Measurements from ENCODE around the gene VTI1A. TPM values are rescaled to one million over a fixed set of nuclear protein-coding genes. Genes with fewer than 3 reads are reported as not detected.

VTI1A gene
- total RNA-seq, 1 experiment from 2014 or later, result 28.6 TPM

- H3K36me3 Mint-ChIP-seq (ENCODE audit: insufficient read depth, unreplicated experiment), result no peaks in the 10 kb centered on the region
- H3K4me1 Mint-ChIP-seq (ENCODE audit: low read depth, unreplicated experiment), result peaks cover 10% of the 10 kb centered on the region
- no TSS peak for BruUV-seq (replicated peaks)
- intact Hi-C loops (cut with micrococcal nuclease; ENCODE audit: unreplicated experiment), result no loop called here
- H3K27me3 Mint-ChIP-seq (ENCODE audit: unreplicated experiment), result no peaks in the 10 kb centered on the region
- no peak overlapping the region for H3K27ac Mint-ChIP-seq (ENCODE audit: unreplicated experiment)
- H3K4me3 Mint-ChIP-seq (ENCODE audit: low read depth, unreplicated experiment), result no peak overlapping the region
- no peaks in the 10 kb centered on the region for H3K9me3 Mint-ChIP-seq (ENCODE audit: low read depth, unreplicated experiment)
- no peak for DNase-seq
- CTCF ChIA-PET, result no interaction called here
- no peak for TF ChIP-seq CTCF (IDR thresholded peaks at IDR 0.05; ENCODE audit: unreplicated experiment)
Observed at GRCh38 chr10:112639298-112639697, 192.3 kb downstream of the VTI1A start.

GRCh38 chr10:112640638-112641037 lies 193.6 kb downstream of the VTI1A start:
- no peak overlapping the region for H3K4me3 Mint-ChIP-seq (ENCODE audit: low read depth, unreplicated experiment)
- H3K27me3 Mint-ChIP-seq (ENCODE audit: unreplicated experiment), result no peaks in the 10 kb centered on the region
- intact Hi-C loops (cut with micrococcal nuclease; ENCODE audit: unreplicated experiment), result no loop called here
- no peak overlapping the region for H3K27ac Mint-ChIP-seq (ENCODE audit: unreplicated experiment)
- CTCF ChIA-PET, result no interaction called here
- H3K9me3 Mint-ChIP-seq (ENCODE audit: low read depth, unreplicated experiment), result no peaks in the 10 kb centered on the region
- TF ChIP-seq CTCF (IDR thresholded peaks at IDR 0.05; ENCODE audit: unreplicated experiment), result no peak
- H3K36me3 Mint-ChIP-seq (ENCODE audit: insufficient read depth, unreplicated experiment), result no peaks in the 10 kb centered on the region
- no peaks in the 10 kb centered on the region for H3K4me1 Mint-ChIP-seq (ENCODE audit: low read depth, unreplicated experiment)
- BruUV-seq (replicated peaks), result no TSS peak
- no peak for DNase-seq

- Mint-ChIP-seq H3K4me3 (ENCODE audit: low read depth, unreplicated experiment) (no peak overlapping the region), H3K27me3 (ENCODE audit: unreplicated experiment) (no peaks in the 10 kb centered on the region), H3K9me3 (ENCODE audit: low read depth, unreplicated experiment) (no peaks in the 10 kb centered on the region), H3K36me3 (ENCODE audit: insufficient read depth, unreplicated experiment) (no peaks in the 10 kb centered on the region), H3K4me1 (ENCODE audit: low read depth, unreplicated experiment) (no peaks in the 10 kb centered on the region), H3K27ac (ENCODE audit: unreplicated experiment) (no peak overlapping the region)
- no peak for TF ChIP-seq CTCF (IDR thresholded peaks at IDR 0.05; ENCODE audit: unreplicated experiment)
- no TSS peak for BruUV-seq (replicated peaks)
- intact Hi-C loops (cut with micrococcal nuclease; ENCODE audit: unreplicated experiment), result no loop called here
- no peak for DNase-seq
- CTCF ChIA-PET, result interaction anchor here (0.7 kb wide), 1 partner anchor 119 kb away, joined by 3 read pairs; no protein-coding TSS in a partner anchor
Observed at GRCh38 chr10:112643600-112644264, 196.7 kb downstream of the VTI1A start.

GRCh38 chr10:112644265-112644645 lies 197.2 kb downstream of the VTI1A start:
- H3K4me1 Mint-ChIP-seq (ENCODE audit: low read depth, unreplicated experiment), result no peaks in the 10 kb centered on the region
- no peaks in the 10 kb centered on the region for H3K27me3 Mint-ChIP-seq (ENCODE audit: unreplicated experiment)
- no TSS peak for BruUV-seq (replicated peaks)
- no peak overlapping the region for H3K4me3 Mint-ChIP-seq (ENCODE audit: low read depth, unreplicated experiment)
- no peaks in the 10 kb centered on the region for H3K36me3 Mint-ChIP-seq (ENCODE audit: insufficient read depth, unreplicated experiment)
- H3K27ac Mint-ChIP-seq (ENCODE audit: unreplicated experiment), result no peak overlapping the region
- no peak for TF ChIP-seq CTCF (IDR thresholded peaks at IDR 0.05; ENCODE audit: unreplicated experiment)
- H3K9me3 Mint-ChIP-seq (ENCODE audit: low read depth, unreplicated experiment), result no peaks in the 10 kb centered on the region
- intact Hi-C loops (cut with micrococcal nuclease; ENCODE audit: unreplicated experiment), result no loop called here
- DNase-seq, result no peak
- CTCF ChIA-PET, result interaction anchor here (0.7 kb wide), 1 partner anchor 119 kb away, joined by 3 read pairs; no protein-coding TSS in a partner anchor

All from Calu3 (cell line).